GM21515 (cell line): Measurements from ENCODE around the gene PKNOX1.
"Not testable (repeated sequence)": the region's sequence is repeated elsewhere in the genome, so short reads cannot be mapped to it uniquely, and the experiment has no call there.

Source experiments
- ATAC-seq: cut with Tn5 transposase; IDR thresholded peaks from one replicate; pipeline ENCODE4 v1.9.1; 2021; ENCODE audit not compliant: unreplicated experiment

The PKNOX1 gene, protein sequence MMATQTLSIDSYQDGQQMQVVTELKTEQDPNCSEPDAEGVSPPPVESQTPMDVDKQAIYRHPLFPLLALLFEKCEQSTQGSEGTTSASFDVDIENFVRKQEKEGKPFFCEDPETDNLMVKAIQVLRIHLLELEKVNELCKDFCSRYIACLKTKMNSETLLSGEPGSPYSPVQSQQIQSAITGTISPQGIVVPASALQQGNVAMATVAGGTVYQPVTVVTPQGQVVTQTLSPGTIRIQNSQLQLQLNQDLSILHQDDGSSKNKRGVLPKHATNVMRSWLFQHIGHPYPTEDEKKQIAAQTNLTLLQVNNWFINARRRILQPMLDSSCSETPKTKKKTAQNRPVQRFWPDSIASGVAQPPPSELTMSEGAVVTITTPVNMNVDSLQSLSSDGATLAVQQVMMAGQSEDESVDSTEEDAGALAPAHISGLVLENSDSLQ

DNA sequence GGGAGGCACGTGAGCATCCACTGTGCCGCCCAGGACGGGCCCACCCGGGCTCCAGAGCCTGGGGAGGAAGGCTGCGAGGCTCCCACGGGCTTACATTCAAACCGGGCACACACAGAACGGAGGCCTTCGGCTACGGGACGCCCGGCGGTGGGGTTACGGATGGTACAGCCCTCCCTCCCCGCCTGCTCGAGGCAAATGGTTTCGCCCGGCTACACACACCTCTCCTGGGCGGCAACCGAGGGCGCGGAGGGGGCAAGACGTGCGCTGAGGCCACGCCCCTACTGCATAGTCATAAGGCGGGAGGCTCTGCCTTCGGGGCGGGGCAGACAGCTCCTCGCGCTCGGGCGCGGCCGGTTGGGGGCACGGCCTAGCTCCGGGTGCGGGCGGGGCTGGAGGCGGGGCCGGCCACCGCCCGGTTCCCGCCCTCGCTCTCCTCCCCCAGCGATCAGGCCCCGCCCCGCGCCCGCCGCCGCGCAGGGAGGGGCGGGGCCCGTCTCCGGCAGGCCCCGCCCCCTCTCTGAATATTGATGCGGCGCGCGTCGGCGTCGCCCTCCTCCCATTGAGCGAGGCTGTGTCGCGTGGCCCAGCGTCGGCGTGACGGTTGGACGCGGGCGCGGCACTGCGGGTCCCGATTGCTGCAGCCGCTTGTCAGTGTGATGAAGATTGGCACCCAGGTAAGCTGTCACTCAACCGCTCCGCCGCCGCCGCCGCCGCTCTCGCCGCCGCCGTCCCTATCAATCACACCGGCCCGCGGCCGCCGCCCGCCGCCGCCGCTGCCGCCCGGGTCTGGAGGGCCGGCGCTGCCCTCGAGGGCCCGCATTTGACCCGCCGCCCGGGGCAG is at the start of gene PKNOX1:
PKNOX1 (plus strand) TSS at position 572 of the 841 bp plus-strand sequence. CDS start 29,820 bp downstream, outside the sequence.
- ATAC-seq = peak; percentile 81

DNA sequence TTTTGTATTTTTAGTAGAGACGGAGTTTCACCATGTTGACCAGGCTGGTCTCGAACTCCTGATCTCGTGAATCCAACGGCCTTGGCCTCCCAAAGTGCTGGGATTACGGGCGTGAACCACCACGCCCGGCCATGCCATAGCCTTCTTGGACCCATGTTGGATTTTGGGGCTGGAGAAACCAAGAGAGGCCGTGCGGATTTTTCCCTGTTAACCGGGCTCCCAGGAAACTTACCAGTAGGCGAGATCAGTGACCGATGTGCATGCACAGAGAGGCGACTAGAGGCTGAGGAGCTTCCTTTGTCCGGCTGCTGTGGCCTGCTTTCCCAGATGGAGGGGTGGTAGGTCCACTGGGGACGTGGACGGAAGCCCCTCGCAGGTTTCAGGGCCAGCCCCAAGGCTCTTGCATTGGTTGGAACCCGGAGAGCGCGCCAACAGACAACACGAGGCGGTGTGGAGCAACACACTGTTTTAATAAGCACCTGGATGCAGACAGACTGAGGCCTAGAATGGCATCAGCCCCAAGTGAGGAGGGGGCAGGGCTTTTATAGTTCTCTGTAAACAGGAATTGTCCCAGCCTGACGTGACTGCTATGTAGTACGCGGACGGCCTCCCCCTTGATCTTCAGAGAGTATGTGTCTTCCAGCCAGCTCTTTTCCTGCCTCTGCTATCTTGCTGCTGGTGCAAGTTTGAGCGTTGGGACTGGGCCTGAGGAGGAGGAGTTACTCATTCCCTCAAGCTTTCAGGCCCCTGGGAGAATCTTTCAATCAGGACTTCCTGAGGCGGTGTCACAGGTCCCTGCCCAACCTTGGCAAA is 49.0 kb upstream of the PKNOX1 start, which contains the start of gene ERVH48-1:
ERVH48-1 (minus strand) TSS at position 517 of the 813 bp plus-strand sequence. CDS start 6,624 bp downstream, outside the sequence.
- no peak for ATAC-seq

DNA sequence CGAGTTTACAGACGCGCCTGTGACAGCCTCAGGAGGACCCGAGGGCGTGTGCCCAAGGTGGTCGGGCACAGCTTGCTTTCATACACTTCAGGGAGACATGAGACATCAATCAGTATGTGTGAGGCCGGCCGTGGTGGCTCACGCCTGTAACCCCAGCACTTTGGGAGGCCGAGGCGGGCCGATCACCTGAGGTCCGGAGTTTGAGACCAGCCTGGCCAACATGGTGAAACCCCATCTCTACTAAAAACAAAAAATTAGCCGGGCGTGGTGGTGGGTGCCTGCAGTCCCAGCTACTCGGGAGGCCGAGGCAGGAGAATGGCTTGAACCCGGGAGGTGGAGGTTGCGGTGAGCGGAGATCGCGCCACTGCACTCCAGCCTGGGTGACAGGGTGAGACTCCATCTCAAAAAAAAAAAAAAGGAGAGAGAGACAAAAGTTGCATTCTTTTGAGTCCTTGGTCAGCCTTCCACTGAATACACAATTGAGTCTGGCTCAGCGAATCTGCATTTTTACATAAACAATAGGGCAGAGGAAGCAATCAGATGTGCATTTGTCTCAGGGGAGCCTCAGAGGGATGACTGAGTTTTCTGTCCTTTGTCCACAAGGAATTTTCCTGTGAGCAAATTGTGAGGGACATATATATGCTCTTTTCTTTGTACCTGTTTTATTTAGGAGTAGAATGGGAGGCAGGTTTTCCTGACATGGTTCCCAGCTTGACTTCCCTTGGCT is 46.7 kb upstream of the PKNOX1 start:
- ATAC-seq = not testable (repeated sequence)

DNA sequence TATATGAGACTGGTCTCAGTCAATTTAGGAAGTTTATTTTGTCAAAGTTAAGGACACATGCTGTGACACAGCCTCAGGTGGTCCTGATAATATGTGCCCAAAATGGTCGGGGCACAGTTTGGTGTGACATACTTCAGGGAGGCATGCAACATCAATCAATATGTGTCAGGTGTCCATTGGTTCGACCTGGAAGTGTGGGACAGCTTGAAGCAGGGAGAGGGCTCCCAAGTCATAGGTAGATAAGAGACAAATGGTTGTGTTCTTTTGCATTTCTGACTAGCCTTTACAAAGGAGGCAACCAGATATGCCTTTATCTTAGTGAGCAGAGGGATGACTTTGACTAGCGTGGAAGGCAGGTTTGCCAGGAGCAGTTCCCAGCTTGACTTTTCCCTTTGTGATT is 44.4 kb upstream of the PKNOX1 start:
- ATAC-seq = no peak

DNA sequence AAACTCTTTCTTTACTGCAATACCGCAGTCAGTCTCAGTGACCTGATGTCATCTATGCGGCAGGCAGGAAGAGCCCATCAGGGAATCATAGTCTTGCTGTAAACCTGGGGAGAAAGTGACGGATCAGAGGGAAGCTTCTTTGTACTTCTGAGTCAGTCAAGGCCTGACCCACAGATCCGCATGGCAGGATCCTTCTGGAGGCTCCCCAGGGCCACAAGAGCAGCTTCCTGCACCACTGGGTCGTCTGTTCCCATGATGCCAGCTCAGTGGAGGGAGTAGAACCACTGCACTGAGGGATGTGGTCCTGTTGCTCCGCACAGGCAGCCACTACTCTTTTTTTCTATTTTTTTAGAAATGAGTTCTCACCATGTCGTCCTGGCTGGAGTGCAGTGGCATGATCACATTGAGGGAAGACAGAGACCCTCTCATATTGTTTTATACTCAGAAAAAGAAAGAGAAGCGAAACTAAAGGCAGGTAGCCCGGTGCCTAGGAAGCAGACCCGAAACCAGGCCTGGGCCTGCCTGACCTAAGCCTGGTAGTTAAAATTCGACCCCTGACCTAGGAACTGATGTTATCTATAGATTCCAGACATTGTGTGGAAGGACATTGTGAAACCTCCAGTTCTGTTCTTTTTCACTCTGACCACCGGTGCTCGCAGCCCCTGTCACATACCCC is 42.7 kb upstream of the PKNOX1 start:
- no peak for ATAC-seq

DNA sequence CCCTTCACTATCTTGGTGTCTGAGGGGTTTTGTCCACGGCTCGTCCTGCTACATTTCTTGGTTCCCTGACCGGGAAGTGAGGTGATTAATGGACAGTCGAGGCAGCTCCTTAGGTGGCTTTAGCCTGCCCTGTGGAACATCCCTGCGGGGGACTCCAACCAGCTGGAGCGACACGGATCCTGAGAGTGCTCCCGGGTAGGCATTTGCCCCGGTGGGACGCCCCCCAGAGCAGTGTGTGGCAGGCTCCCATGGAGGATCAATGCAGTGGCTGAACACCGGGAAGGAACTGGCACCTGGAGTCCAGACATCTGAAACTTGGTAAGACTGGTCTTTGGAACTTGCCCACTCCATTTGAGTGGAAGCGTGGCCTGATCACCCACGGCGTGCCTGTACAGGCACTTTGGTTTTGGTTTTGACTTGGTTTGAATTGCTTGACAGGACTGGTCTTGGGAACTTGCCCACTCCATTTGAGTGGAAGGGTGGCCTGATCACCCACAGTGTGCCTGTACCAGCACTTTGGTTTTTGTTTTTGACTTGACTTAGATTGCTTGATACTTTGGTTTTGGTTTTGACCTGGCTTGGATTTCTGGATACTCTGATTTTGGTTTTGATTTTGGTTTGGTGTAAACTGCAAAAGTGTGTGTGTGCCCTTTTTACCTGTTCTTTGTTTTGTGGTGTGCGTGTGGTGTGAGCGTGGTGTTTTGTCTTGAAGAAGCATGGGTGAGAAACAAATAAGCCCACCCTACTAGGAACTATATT is 41.8 kb upstream of the PKNOX1 start:
- ATAC-seq = not testable (repeated sequence)

DNA sequence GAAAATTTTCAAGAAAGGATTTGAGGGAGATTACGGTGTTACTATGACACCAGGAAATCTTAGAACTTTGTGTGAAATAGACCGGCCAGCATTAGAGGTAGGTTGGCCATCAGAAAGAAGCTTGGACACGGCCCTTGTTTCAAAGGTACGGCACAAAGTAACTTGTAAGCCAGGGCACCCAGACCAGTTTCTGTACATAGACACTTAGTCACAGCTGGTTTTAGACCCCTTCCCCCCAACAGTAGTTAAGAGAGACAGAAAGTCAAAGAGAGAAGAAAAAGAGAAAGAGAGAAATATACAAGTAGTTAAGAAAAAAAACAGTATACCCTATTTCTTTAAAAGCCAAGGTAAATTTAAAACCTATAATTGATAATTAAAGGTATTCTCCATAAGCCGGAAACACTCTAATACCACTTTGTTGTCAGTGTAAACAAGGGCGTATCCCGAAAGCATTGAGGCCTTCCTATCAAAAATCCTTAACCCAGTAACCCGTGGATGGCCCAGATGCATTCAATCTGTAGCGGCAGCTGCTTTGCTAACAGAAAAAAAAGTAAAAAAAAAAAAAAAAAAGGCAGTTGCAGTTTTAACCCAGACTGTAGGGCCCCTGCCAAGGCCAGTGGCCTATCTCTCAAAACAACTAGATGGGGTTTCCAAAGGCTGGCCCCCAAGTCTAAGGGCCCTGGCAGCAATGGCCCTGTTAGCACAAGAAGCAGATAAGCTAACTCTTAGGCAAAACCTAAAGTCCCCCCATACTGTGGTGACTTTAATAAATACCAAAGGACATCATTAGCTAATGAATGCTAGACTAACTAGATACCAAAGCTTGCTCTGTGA is 41.0 kb upstream of the PKNOX1 start:
- not testable (repeated sequence) for ATAC-seq

DNA sequence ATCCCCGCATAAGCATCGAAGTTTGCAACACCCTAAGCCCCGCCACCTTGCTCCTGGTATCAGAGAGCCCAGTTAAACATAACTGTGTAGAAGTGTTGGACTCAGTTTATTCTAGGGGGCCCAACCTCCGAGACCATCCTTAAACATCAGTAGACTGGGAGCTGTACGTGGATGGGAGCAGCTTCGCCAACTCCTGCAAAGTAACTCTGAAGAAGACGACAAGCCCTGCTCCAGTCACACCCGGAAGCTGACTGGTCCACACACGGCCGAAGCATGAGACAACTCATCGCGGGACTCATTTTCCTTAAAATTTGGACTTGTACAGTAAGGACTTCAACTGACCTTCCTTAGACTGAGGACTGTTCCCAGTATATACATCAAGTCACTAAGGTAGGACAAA is 40.4 kb upstream of the PKNOX1 start:
- not testable (repeated sequence) for ATAC-seq

DNA sequence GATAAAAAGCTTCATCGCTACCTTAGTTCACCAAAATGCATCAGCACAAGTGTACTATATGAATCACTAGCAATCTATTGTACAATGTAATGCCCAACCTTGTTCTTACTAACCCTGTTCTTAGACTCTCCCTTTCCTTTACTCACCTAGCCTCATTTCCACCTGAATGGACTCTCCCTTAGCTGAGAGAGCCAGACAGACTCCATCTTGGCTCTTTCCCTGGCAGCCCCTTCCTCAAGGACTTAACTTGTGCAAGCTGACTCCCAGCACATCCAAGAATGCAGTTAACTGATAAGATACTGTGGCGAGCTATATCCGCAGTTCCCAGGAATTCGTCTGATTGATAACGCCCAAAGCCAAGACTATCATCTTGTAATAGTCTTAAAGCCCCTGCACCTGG is 38.0 kb upstream of the PKNOX1 start:
- ATAC-seq = not testable (repeated sequence)

DNA sequence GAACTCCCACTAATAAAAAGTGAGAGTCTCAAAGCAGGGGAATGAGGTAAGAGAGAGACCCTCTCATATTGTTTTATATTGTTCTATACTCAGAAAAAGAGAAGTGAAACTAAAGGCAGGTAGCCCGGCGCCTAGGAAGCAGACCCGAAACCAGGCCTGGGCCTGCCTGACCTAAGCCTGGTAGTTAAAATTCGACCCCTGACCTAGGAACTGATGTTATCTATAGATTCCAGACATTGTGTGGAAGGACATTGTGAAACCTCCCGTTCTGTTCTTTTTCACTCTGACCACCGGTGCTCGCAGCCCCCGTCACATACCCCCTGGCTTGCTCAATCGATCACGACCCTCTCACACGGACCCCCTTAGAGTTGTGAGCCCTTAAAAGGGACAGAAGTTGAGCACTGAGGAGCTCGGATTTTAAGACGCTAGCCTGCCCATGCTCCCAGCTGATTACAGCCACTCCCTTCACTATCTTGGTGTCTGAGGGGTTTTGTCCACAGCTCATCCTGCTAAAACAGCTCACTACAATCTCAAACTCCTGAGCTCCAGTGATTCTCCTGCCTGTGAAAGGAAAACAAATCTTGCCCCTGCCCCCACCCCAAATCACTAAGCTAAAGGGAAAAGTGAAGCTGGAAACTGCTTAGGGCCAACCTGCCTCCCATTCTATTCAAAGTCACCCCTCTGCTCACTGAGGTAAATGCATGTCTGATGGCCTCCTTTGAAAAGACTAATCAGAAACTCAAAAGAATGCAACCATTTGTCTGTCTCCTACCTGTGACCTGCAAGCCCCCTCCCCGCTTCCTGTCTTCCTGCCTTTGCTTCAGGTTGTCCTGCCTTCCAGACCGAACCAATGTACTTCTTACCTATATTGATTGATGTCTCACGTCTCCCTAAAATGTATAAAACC is 37.1 kb upstream of the PKNOX1 start:
- ATAC-seq = not testable (repeated sequence)

DNA sequence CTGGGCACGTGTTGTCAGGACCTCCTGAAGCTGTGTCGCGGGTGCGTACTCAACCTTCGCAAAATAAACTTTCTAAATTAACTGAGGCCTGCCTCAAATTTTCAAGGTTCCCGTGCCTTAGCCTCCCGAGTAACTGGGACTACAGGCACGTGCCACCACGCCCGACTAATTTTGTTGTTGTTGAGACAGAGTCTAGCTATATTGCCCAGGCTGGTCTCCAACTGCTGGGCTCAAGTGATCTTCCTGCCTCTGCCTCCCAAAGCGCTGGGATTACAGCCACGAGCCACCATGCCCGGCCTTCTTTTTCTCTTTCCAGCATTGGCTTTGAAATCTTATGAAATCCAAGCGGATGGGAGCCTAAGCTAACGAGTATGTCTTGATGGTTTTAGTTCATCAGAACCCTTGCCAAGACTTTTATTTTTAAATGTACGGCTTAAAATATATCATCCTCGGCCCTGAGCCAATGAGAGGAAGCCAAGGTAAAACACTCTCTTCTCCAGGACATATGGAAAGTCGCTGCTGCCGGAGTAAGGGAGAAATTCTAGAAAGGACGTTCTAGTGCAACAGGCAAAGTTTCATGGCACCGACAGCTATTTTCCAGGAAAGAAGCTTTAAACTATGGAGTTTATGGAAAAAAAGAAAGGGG is 36.3 kb upstream of the PKNOX1 start:
- ATAC-seq = no peak

DNA sequence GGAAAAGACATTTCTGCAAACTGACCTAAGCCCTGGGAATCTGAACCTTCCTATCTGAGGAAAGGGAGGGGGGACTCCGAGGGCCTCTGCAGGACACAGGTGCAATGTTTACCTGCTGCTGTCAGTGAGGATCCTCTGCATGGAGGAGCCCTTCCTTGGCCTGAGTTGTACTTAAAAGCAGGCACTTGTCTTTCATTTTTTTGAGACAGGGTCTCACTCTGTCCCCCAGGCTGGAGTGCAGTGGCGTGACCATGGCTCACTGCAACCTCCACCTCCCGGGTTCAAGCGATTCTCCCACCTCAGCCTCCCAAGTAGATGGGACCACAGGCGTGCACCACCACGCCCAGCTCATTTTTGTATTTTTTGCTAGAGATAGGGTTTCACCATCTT is 35.8 kb upstream of the PKNOX1 start:
- ATAC-seq = not testable (repeated sequence)

DNA sequence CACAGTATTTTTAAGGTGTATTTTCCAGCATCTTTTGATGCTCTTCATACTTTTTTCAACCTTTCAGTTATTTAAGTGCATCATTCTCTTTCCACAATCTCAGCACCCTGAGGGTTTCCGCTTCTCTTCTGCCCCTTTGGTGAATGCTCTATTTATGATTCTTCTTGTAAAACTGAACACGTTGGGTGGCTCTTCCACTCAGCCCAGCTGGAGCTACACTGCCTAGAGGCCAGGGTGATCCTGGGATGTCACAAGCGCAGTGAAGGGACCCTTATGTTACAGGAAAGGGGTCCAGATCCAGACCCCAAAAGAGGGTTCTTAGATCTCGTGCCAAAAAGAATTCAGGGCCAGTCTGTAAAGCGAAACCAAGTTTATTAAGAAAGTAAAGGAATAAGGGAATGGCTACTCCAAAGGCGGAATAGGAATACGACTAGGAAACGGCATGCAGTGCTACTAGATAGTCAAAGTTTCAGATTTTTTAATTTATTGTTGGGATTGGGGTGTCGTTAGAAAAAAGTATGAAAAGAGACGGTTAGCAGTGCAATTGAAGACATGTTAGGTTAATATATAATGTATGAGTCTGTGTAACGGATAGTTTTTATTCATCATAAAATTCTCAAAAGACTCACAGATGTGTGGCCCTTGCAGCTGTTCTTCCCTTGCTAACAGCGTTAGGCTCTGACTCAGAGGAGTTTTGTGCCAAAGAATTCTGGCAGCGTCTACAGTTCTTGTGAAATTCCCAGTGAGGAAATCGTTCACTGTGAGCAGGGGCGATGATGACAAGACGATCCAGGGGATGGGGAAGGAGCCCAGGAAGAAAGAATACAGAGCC is 34.6 kb upstream of the PKNOX1 start:
- ATAC-seq = no peak

DNA sequence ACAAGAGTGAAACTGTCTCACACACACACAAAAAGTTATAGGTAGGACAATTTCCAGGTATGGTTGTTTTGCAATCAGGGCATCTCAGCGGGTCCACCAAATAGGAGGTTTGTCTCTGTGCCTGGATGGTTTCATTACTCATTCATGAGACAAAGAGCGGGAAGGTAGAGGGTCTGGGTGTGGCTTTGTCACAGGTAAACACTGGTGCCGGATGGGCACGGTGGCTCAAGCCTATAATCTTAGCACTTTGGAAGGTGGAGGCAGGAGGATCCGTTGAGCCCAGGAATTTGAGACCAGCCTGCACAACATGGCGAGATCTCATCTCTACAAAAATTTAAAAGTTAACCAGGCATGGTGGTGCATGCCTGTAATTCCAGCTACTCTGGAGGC is 32.7 kb upstream of the PKNOX1 start:
- ATAC-seq = no peak

DNA sequence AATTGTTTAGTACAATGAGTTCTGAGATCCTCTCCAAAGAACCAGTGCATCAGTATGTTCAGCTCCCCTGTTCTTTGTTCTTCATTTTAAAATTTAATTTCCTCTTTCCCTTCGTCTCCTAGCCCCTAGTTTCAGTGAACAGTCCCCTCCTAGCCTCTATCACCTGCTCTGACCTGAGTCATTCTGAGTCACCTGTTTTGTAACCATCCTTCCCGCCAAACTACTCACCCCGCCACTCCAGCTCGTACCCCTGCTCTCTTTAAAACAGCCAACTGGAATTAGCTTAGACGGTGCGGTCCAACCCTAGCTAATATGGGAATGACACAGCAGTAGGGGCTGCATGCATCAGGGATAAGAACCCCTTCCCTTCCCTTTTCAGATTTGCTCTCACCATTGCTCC is 32.1 kb upstream of the PKNOX1 start:
- no peak for ATAC-seq
